ENCODE results near the gene PTK7.

Gene PTK7

GRCh38 chr6:43143235-43144128 lies 67.4 kb downstream of the PTK7 start:
- H3K4me3 ChIP-seq (ENCODE audit: low read depth, low read length): no peak overlapping the region

GRCh38 chr6:43144879-43145278 lies 68.8 kb downstream of the PTK7 start:
- no peak overlapping the region for H3K4me3 ChIP-seq (ENCODE audit: low read depth, low read length)

- no peak overlapping the region for H3K4me3 ChIP-seq (ENCODE audit: low read depth, low read length)
These were observed 70.1 kb downstream of the PTK7 start for GRCh38 chr6:43146261-43146660.

GRCh38 chr6:43146709-43147688 lies 70.9 kb downstream of the PTK7 start:
- H3K4me3 ChIP-seq (ENCODE audit: low read depth, low read length): no peak overlapping the region

- H3K4me3 ChIP-seq (ENCODE audit: low read depth, low read length): no peak overlapping the region
These were observed 71.8 kb downstream of the PTK7 start for GRCh38 chr6:43147691-43148477.

GRCh38 chr6:43149265-43149664 lies 73.2 kb downstream of the PTK7 start:
- no peak overlapping the region for H3K4me3 ChIP-seq (ENCODE audit: low read depth, low read length)

GRCh38 chr6:43150051-43150751 lies 74.1 kb downstream of the PTK7 start:
- no peak overlapping the region for H3K4me3 ChIP-seq (ENCODE audit: low read depth, low read length)

GRCh38 chr6:43159599-43159998 lies 83.5 kb downstream of the PTK7 start:
- H3K4me3 ChIP-seq (ENCODE audit: low read depth, low read length): no peak overlapping the region

GRCh38 chr6:43163899-43164298 lies 87.8 kb downstream of the PTK7 start:
- H3K4me3 ChIP-seq (ENCODE audit: low read depth, low read length): no peak overlapping the region

GRCh38 chr6:43170417-43170930 lies 94.4 kb downstream of the PTK7 start:
- peak overlapping the region; percentile 48 for H3K4me3 ChIP-seq (ENCODE audit: low read depth, low read length)

GRCh38 chr6:43170931-43171706 lies 95.0 kb downstream of the PTK7 start, which contains the start of gene SRF:
Gene SRF (plus strand): TSS chr6:43171269. CDS start chr6:43171657, 388 bp downstream.
- H3K4me3 ChIP-seq (ENCODE audit: low read depth, low read length): peak within 1 kb of the TSS; percentile 91

GRCh38 chr6:43171707-43172103 lies 95.6 kb downstream of the PTK7 start:
- H3K4me3 ChIP-seq (ENCODE audit: low read depth, low read length): peak overlapping the region; percentile 91

GRCh38 chr6:43172104-43173007 lies 96.2 kb downstream of the PTK7 start:
- peak overlapping the region; percentile 91 for H3K4me3 ChIP-seq (ENCODE audit: low read depth, low read length)

- no peak overlapping the region for H3K4me3 ChIP-seq (ENCODE audit: low read depth, low read length)
These were observed 97.6 kb downstream of the PTK7 start for GRCh38 chr6:43173591-43174262.

- peak overlapping the region; percentile 20 for H3K4me3 ChIP-seq (ENCODE audit: low read depth, low read length)
These were observed 98.4 kb downstream of the PTK7 start for GRCh38 chr6:43174263-43175112.

- no peak overlapping the region for H3K4me3 ChIP-seq (ENCODE audit: low read depth, low read length)
These were observed 99.7 kb downstream of the PTK7 start for GRCh38 chr6:43175676-43176422.

All from iPS-11a (cell line).